Vagina (tissue), 2 donors: ENCODE data around the gene TMEM30A. TPM values are rescaled to one million over a fixed set of nuclear protein-coding genes. Genes with fewer than 3 reads are reported as not detected.

ENCODE experiments used
- DNase-seq, 2 donors: peaks; one replicate each; pipeline ENCODE4 v3.0.0-alpha.2; 2017; ENCODE audit errors: extremely low spot score in 2 of 2
- H3K27ac ChIP-seq: fragments of 200-600 bp; sonication (generic); one replicate; pipeline ENCODE4 v1.5.1; 2019
- H3K27me3 ChIP-seq: fragments of 200-600 bp; sonication (generic); one replicate; pipeline ENCODE4 v1.5.1; 2019
- H3K36me3 ChIP-seq, 2 donors: fragments of 200-600 bp; sonication (generic); one replicate each; pipeline ENCODE4 v1.5.1; 2017 to 2019
- H3K4me1 ChIP-seq: fragments of 200-600 bp; sonication (generic); one replicate; pipeline ENCODE4 v1.5.1; 2019
- H3K4me3 ChIP-seq, 2 donors: fragments of 200-600 bp; sonication (generic); 1 replicate in 1 of 2; 2 replicates in 1 of 2; pipeline ENCODE4 v1.5.1; 2016 to 2019
- H3K9me3 ChIP-seq: fragments of 200-600 bp; sonication (generic); one replicate; pipeline ENCODE4 v1.5.1; 2019
- CTCF ChIP-seq, 3 experiments: fragments of 450-650 bp in 2 of 3; fragments of 200-600 bp in 1 of 3; sonication (generic) in 1 of 3; IDR thresholded peaks; one replicate each; pipeline ENCODE4 v1.5.1; 2017 to 2019; ENCODE audit warnings: antibody characterized with exemption in 3 of 3, mild to moderate bottlenecking in 2 of 3, moderate library complexity in 2 of 3
- POLR2A ChIP-seq, 2 donors: fragments of 450-650 bp; IDR thresholded peaks; one replicate each; pipeline ENCODE4 v1.6.1; 2017; ENCODE audit warnings: antibody characterized with exemption in 2 of 2, mild to moderate bottlenecking in 2 of 2, moderate library complexity in 2 of 2
- POLR2AphosphoS5 ChIP-seq, 2 donors: sonication (generic); formaldehyde crosslinking; IDR thresholded peaks; one replicate each; pipeline ENCODE4 v1.9.0; 2017; ENCODE audit warnings: antibody characterized with exemption in 2 of 2, mild to moderate bottlenecking in 2 of 2, low read depth in 1 of 2; ENCODE audit not compliant: insufficient read depth in 1 of 2
- intact Hi-C: fragments of 100-400 bp; cut with DNase I; formaldehyde crosslinking; loops from one replicate; pipeline ENCODE4 v1.15.1; 2023
- total RNA-seq: library from RNA; depleted of rRNA; stranded (reverse); fragments of >200 nt; gene quantifications from one replicate; pipeline ENCODE4 v1.2.3, GENCODE V29; 2016

TMEM30A gene
- total RNA-seq, 1 donor from 2014 or later = 52.1 TPM

GRCh38 chr6:75290136-75290945, 5.7 kb upstream of the TMEM30A start:
- Histone ChIP-seq H3K27ac (no peak overlapping the region), H3K4me3 (no peak overlapping the region), H3K27me3 (no peaks in the 10 kb centered on the region), H3K36me3 (no peaks in the 10 kb centered on the region), H3K9me3 (no peaks in the 10 kb centered on the region), H3K4me1 (peaks cover 19% of the 10 kb centered on the region)
- DNase-seq = no peak
- intact Hi-C loops = no loop called here
- TF ChIP-seq POLR2A (IDR thresholded peaks at IDR 0.05) = no peak
- no peak for TF ChIP-seq POLR2AphosphoS5 (IDR thresholded peaks at IDR 0.05; ENCODE audit: insufficient read depth in 1 of 2, low read depth in 1 of 2)
- TF ChIP-seq CTCF (IDR thresholded peaks at IDR 0.05) = no peak

DNA sequence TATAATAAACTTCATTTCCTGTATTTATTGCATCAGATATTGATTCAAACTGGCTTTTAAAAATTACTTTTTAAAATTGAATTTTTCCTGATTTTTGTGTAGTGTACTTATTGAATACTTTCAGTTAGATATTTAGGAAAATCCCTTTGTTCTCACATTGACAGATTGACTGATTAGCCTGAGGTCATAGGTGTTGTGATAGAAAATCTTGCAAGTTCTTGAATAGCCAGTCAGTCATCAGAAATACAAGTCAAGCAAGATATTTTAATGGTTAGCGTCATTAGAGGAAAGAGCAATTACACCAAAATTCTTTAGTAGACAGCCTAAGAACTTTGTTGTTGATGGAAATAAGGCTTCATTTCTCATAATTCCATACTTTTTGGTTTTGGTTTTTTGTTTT, 3.4 kb upstream of the TMEM30A start:
- Histone ChIP-seq H3K27ac (no peak overlapping the region), H3K9me3 (no peaks in the 10 kb centered on the region), H3K4me3 (no peak overlapping the region), H3K36me3 (no peaks in the 10 kb centered on the region), H3K27me3 (no peaks in the 10 kb centered on the region), H3K4me1 (peaks cover 24% of the 10 kb centered on the region)
- DNase-seq = no peak
- intact Hi-C loops = no loop called here
- no peak for TF ChIP-seq POLR2AphosphoS5 (IDR thresholded peaks at IDR 0.05; ENCODE audit: insufficient read depth in 1 of 2, low read depth in 1 of 2)
- no peak for TF ChIP-seq POLR2A (IDR thresholded peaks at IDR 0.05)
- TF ChIP-seq CTCF (IDR thresholded peaks at IDR 0.05) = no peak

GRCh38 chr6:75287424-75287823, 2.8 kb upstream of the TMEM30A start:
- H3K27me3 ChIP-seq = no peaks in the 10 kb centered on the region
- H3K36me3 ChIP-seq = no peaks in the 10 kb centered on the region
- TF ChIP-seq POLR2A (IDR thresholded peaks at IDR 0.05) = no peak
- no peak for TF ChIP-seq CTCF (IDR thresholded peaks at IDR 0.05)
- TF ChIP-seq POLR2AphosphoS5 (IDR thresholded peaks at IDR 0.05; ENCODE audit: insufficient read depth in 1 of 2, low read depth in 1 of 2) = no peak
- no peaks in the 10 kb centered on the region for H3K9me3 ChIP-seq
- intact Hi-C loops = no loop called here
- peaks cover 30% of the 10 kb centered on the region for H3K4me1 ChIP-seq
- H3K4me3 ChIP-seq = no peak overlapping the region
- no peak for DNase-seq
- no peak overlapping the region for H3K27ac ChIP-seq

GRCh38 chr6:75286955-75287354, 2.4 kb upstream of the TMEM30A start:
- Histone ChIP-seq H3K27me3 (no peaks in the 10 kb centered on the region), H3K36me3 (no peaks in the 10 kb centered on the region), H3K9me3 (no peaks in the 10 kb centered on the region), H3K4me3 (no peak overlapping the region), H3K4me1 (peaks cover 35% of the 10 kb centered on the region), H3K27ac (no peak overlapping the region)
- no peak for DNase-seq
- intact Hi-C loops = no loop called here
- TF ChIP-seq CTCF (IDR thresholded peaks at IDR 0.05) = no peak
- no peak for TF ChIP-seq POLR2A (IDR thresholded peaks at IDR 0.05)
- no peak for TF ChIP-seq POLR2AphosphoS5 (IDR thresholded peaks at IDR 0.05; ENCODE audit: insufficient read depth in 1 of 2, low read depth in 1 of 2)

DNA sequence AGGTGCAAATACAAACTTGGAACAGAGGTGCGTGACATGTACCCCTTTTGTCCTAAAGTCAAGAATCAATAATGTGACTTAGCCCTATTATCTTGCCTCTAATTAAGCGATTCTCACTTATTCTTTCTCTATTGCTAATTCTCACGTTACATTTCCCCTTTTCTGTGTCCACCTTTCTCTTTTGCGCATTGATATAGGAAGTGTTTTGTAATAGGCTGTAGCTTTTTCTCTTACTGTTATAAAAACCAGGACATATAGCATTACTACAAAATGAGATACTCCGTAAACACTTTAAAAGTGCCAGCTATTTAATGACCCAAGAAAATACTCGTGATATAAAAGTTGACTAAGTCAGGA, 669 bp upstream of the TMEM30A start:
- Histone ChIP-seq H3K4me1 (peaks cover 52% of the 10 kb centered on the region), H3K27me3 (no peaks in the 10 kb centered on the region), H3K4me3 (peak overlapping the region; percentile 60 to 80), H3K36me3 (no peaks in the 10 kb centered on the region), H3K9me3 (no peaks in the 10 kb centered on the region), H3K27ac (peak overlapping the region; percentile 72)
- TF ChIP-seq CTCF (IDR thresholded peaks at IDR 0.05) = no peak
- no peak for TF ChIP-seq POLR2A (IDR thresholded peaks at IDR 0.05)
- TF ChIP-seq POLR2AphosphoS5 (IDR thresholded peaks at IDR 0.05; ENCODE audit: insufficient read depth in 1 of 2, low read depth in 1 of 2) = no peak
- intact Hi-C loops = no loop called here
- DNase-seq = no peak
